NK-92 treated with Interleukin-12 subunit alpha and Interleukin-12 subunit beta, amount 100 ng/mL, for 24 hours (cell line): ENCODE data around the gene CER1.

Experiments
- DNase-seq: peaks from one replicate; lab custom pipeline; 2025; lab: John Stamatoyannopoulos, UW

The CER1 gene

GRCh38 chr9:14722391-14723035 is at the start of gene CER1:
Gene CER1, minus strand, starts transcription at chr9:14722733. Its CDS starts 61 bp downstream, at chr9:14722672.
- DNase-seq, result no peak

GRCh38 chr9:14770592-14770991 is 48.1 kb upstream of the CER1 start:
- no peak for DNase-seq

GRCh38 chr9:14769230-14769571 is 46.7 kb upstream of the CER1 start:
- no peak for DNase-seq

- no peak for DNase-seq
Measured at GRCh38 chr9:14768405-14769229, 46.1 kb upstream of the CER1 start.

- DNase-seq, result no peak
Measured at GRCh38 chr9:14766299-14766698, 43.8 kb upstream of the CER1 start.

- DNase-seq, result no peak
Measured at GRCh38 chr9:14761584-14761983, 39.1 kb upstream of the CER1 start.

GRCh38 chr9:14760060-14760459 is 37.5 kb upstream of the CER1 start:
- DNase-seq, result no peak

- DNase-seq, result no peak
Measured at GRCh38 chr9:14756291-14756690, 33.8 kb upstream of the CER1 start.

GRCh38 chr9:14752871-14753270 is 30.3 kb upstream of the CER1 start:
- no peak for DNase-seq

- DNase-seq, result no peak
Measured at GRCh38 chr9:14752271-14752670, 29.7 kb upstream of the CER1 start.

GRCh38 chr9:14750821-14751220 is 28.3 kb upstream of the CER1 start:
- no peak for DNase-seq

GRCh38 chr9:14749741-14750211 is 27.2 kb upstream of the CER1 start:
- no peak for DNase-seq

GRCh38 chr9:14748373-14748772 is 25.8 kb upstream of the CER1 start:
- no peak for DNase-seq

- DNase-seq, result no peak
Measured at GRCh38 chr9:14747111-14747510, 24.6 kb upstream of the CER1 start.

GRCh38 chr9:14746626-14747025 is 24.1 kb upstream of the CER1 start:
- DNase-seq, result no peak

GRCh38 chr9:14744768-14745167 is 22.2 kb upstream of the CER1 start:
- no peak for DNase-seq

GRCh38 chr9:14741369-14741768 is 18.8 kb upstream of the CER1 start:
- no peak for DNase-seq

- DNase-seq, result no peak
Measured at GRCh38 chr9:14733133-14733532, 10.6 kb upstream of the CER1 start.

- no peak for DNase-seq
Measured at GRCh38 chr9:14731294-14731981, 8.9 kb upstream of the CER1 start.

- no peak for DNase-seq
Measured at GRCh38 chr9:14730461-14730898, 7.9 kb upstream of the CER1 start.

GRCh38 chr9:14723301-14723700 is 768 bp upstream of the CER1 start:
- DNase-seq, result no peak

GRCh38 chr9:14719231-14719923 is 3.2 kb downstream of the CER1 start:
- DNase-seq, result no peak
